Chondrocyte (in vitro differentiated cells): ENCODE results near the gene CAPN5. TPM values are rescaled to one million over a fixed set of nuclear protein-coding genes. Genes with fewer than 3 reads are reported as not detected.

Experiments
- DNase-seq: peaks from one replicate; pipeline ENCODE4 v3.0.0; 2021; ENCODE audit warnings: mixed read lengths, low spot score
- H3K27ac Mint-ChIP-seq: one replicate; pipeline ENCODE4 v1.8.0; 2021; ENCODE audit warnings: mild to moderate bottlenecking, moderate library complexity, mixed read lengths; ENCODE audit not compliant: unreplicated experiment
- H3K27me3 Mint-ChIP-seq: 2 replicates; pipeline ENCODE4 v1.8.0; 2021; ENCODE audit warnings: low read depth, mixed read lengths
- H3K36me3 Mint-ChIP-seq: 2 replicates; pipeline ENCODE4 v1.8.0; 2021; ENCODE audit warnings: low read depth, mixed read lengths
- H3K4me1 Mint-ChIP-seq: 2 replicates; pipeline ENCODE4 v1.8.0; 2021; ENCODE audit warnings: low read depth, mild to moderate bottlenecking, mixed read lengths
- H3K4me3 Mint-ChIP-seq: one replicate; pipeline ENCODE4 v1.8.0; 2021; ENCODE audit warnings: mild to moderate bottlenecking, moderate library complexity, mixed read lengths; ENCODE audit not compliant: unreplicated experiment
- H3K9me3 Mint-ChIP-seq: 2 replicates; pipeline ENCODE4 v1.8.0; 2021; ENCODE audit warnings: low read depth, mixed read lengths
- CTCF ChIP-seq: fragments of 200-600 bp; sonication (generic); IDR thresholded peaks from 2 replicates; pipeline ENCODE4 v1.5.0; 2021; ENCODE audit warnings: antibody characterized with exemption, mild to moderate bottlenecking, moderate library complexity
- total RNA-seq: library from RNA; stranded (reverse); gene quantifications from 3 replicates; pipeline ENCODE4 v1.2.1, GENCODE V29; 2021

The CAPN5 gene
- total RNA-seq, 1 donor from 2014 or later, result 11.9 TPM

- H3K27me3 Mint-ChIP-seq, result peaks cover 25% of the 10 kb centered on the region
- no peaks in the 10 kb centered on the region for H3K9me3 Mint-ChIP-seq
- H3K27ac Mint-ChIP-seq, result no peak overlapping the region
- DNase-seq, result no peak
- TF ChIP-seq CTCF, result no peak
- H3K4me1 Mint-ChIP-seq, result peaks cover 7% of the 10 kb centered on the region
- peaks cover 2% of the 10 kb centered on the region for H3K36me3 Mint-ChIP-seq
- peak overlapping the region; percentile 21 for H3K4me3 Mint-ChIP-seq
Observed at GRCh38 chr11:77040889-77041288, 25.9 kb upstream of the CAPN5 start.

GRCh38 chr11:77042111-77042726 lies 24.6 kb upstream of the CAPN5 start:
- H3K4me3 Mint-ChIP-seq, result no peak overlapping the region
- peaks cover 15% of the 10 kb centered on the region for H3K4me1 Mint-ChIP-seq
- DNase-seq, result no peak
- no peak overlapping the region for H3K27ac Mint-ChIP-seq
- no peak for TF ChIP-seq CTCF
- H3K27me3 Mint-ChIP-seq, result peaks cover 19% of the 10 kb centered on the region
- peaks cover 2% of the 10 kb centered on the region for H3K36me3 Mint-ChIP-seq
- no peaks in the 10 kb centered on the region for H3K9me3 Mint-ChIP-seq

- H3K27ac Mint-ChIP-seq, result no peak overlapping the region
- H3K4me1 Mint-ChIP-seq, result peaks cover 15% of the 10 kb centered on the region
- no peak for DNase-seq
- TF ChIP-seq CTCF, result no peak
- H3K27me3 Mint-ChIP-seq, result peaks cover 7% of the 10 kb centered on the region
- H3K9me3 Mint-ChIP-seq, result no peaks in the 10 kb centered on the region
- peaks cover 2% of the 10 kb centered on the region for H3K36me3 Mint-ChIP-seq
- H3K4me3 Mint-ChIP-seq, result no peak overlapping the region
Observed at GRCh38 chr11:77044356-77044755, 22.4 kb upstream of the CAPN5 start.

- DNase-seq, result no peak
- Mint-ChIP-seq H3K27me3 (peaks cover 7% of the 10 kb centered on the region), H3K9me3 (no peaks in the 10 kb centered on the region), H3K4me3 (no peak overlapping the region), H3K4me1 (peaks cover 15% of the 10 kb centered on the region), H3K27ac (no peak overlapping the region), H3K36me3 (peaks cover 2% of the 10 kb centered on the region)
- TF ChIP-seq CTCF, result no peak
Observed at GRCh38 chr11:77044886-77045285, 21.9 kb upstream of the CAPN5 start.

GRCh38 chr11:77046060-77046501 lies 20.7 kb upstream of the CAPN5 start:
- no peaks in the 10 kb centered on the region for H3K9me3 Mint-ChIP-seq
- no peak overlapping the region for H3K4me3 Mint-ChIP-seq
- peaks cover 11% of the 10 kb centered on the region for H3K4me1 Mint-ChIP-seq
- H3K27ac Mint-ChIP-seq, result no peak overlapping the region
- DNase-seq, result no peak
- H3K36me3 Mint-ChIP-seq, result no peaks in the 10 kb centered on the region
- TF ChIP-seq CTCF, result peak; percentile 81
- peaks cover 7% of the 10 kb centered on the region for H3K27me3 Mint-ChIP-seq
